CD4-positive, alpha-beta T cell treated with Interleukin-6 for 4 hours (primary cell): ENCODE measurements around the gene SLITRK2.

Experiments used
- DNase-seq: peaks from one replicate; pipeline ENCODE4 v3.0.0-alpha.2; 2020; ENCODE audit warnings: mixed read lengths

SLITRK2 gene

DNA sequence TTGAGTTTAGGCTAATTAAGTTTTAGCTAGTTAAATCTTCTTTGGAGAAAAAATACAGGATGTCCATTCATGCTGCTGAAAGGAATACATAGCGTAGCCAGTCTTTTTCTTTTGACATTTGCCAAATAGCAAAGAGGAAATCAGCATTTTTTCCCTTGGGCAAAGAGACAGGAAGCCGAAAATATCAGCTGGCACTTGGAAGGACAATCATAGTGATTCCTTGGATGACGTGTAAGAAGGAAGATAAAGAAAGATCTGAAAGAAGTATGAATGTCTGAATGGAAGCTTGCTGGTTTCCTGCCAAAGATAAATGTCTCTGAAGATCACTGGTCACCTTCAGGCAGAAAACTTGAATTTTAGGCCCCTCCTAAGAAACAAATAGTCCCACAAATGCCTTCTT is 44.2 kb downstream of the SLITRK2 start:
- DNase-seq, result no peak

DNA sequence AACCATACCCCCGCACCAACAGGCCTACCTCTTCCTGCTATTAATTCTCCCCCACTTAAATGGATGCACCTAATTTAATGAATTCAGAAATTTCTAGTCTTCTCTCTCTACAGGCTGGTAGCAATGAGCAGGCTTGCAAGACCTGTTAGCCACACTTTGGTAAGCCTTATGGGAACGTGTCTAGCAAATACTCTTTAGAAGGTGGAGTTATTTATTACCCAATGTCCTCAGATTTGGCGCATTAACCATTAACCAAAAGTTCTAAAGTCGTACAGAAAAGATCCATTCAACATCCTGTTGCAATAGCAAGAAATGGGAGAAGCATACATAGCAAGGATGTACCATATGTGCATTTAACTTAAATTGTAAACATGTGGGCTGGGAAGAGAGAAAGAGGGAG is 47.5 kb downstream of the SLITRK2 start:
- DNase-seq, result no peak
